RWPE2 (cell line): Measurements from ENCODE around the gene NDUFS5.
"Not testable (repeated sequence)": the region's sequence is repeated elsewhere in the genome, so short reads cannot be mapped to it uniquely, and the experiment has no call there.

Experiments used
- ATAC-seq: fragments of 200-7000 bp; cut with Tn5 transposase; 3 replicates; pipeline ENCODE4 v1.9.1; 2021; ENCODE audit warnings: low read depth
- DNase-seq: peaks from one replicate; pipeline ENCODE4 v3.0.0-alpha.2; 2020; ENCODE audit warnings: low spot score
- H3K27ac ChIP-seq: fragments of 450-650 bp; 2 replicates; pipeline ENCODE4 v1.5.1; 2017; ENCODE audit warnings: mild to moderate bottlenecking; ENCODE audit not compliant: poor library complexity, severe bottlenecking
- H3K27me3 ChIP-seq: fragments of 250-450 bp; sonication (Bioruptor Pico); 2 replicates; pipeline ENCODE4 v1.5.1; 2021; ENCODE audit warnings: mild to moderate bottlenecking, moderate library complexity; ENCODE audit not compliant: insufficient read depth, poor library complexity, severe bottlenecking
- H3K36me3 ChIP-seq: fragments of 250-450 bp; sonication (Bioruptor Pico); 2 replicates; pipeline ENCODE4 v1.5.1; 2020; ENCODE audit warnings: low read depth, mild to moderate bottlenecking, moderate library complexity
- H3K4me1 ChIP-seq: fragments of 250-450 bp; sonication (Bioruptor Pico); 2 replicates; pipeline ENCODE4 v1.5.1; 2021; ENCODE audit warnings: mild to moderate bottlenecking, moderate library complexity; ENCODE audit not compliant: insufficient read depth, poor library complexity, severe bottlenecking
- H3K4me3 ChIP-seq: fragments of 250-450 bp; sonication (Bioruptor Pico); 2 replicates; pipeline ENCODE4 v1.5.1; 2021; ENCODE audit warnings: mild to moderate bottlenecking, moderate library complexity; ENCODE audit not compliant: severe bottlenecking
- H3K9me3 ChIP-seq: fragments of 250-450 bp; sonication (Bioruptor Pico); 2 replicates; pipeline ENCODE4 v1.5.1; 2021; ENCODE audit warnings: mild to moderate bottlenecking, moderate library complexity; ENCODE audit not compliant: severe bottlenecking
- TF ChIP-seq, protein P1 (sequence below): fragments of 450-650 bp; IDR thresholded peaks from one replicate; pipeline ENCODE4 v1.5.1; 2017; ENCODE audit warnings: mild to moderate bottlenecking, moderate library complexity; ENCODE audit not compliant: poor library complexity, severe bottlenecking

The NDUFS5 gene

DNA sequence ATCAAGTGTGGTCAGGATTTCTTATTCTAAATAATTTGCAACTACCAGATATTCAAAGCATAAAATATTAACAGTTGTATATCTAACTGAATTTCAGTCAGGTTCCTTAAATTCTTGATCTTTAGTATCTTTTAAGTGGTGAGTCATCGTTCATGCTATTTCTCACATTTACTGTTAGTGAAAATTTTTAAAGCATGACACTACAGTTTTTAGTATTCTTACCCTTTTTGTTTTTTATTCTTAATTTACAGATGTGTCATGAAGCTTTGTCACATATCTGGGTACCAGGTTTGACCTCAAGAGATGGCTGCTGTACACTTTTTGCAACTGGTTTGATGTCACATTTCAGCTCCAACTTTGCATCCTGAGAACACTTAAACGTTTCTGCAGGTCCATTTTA lies 22.4 kb upstream of the NDUFS5 start:
- Histone ChIP-seq H3K27me3 (no peaks in the 10 kb centered on the region), H3K4me3 (no peak overlapping the region), H3K36me3 (peaks cover 94% of the 10 kb centered on the region), H3K4me1 (no peaks in the 10 kb centered on the region), H3K9me3 (no peaks in the 10 kb centered on the region), H3K27ac (no peak overlapping the region)
- DNase-seq (no peak), ATAC-seq (no peak)
- TF ChIP-seq, protein P1, sequence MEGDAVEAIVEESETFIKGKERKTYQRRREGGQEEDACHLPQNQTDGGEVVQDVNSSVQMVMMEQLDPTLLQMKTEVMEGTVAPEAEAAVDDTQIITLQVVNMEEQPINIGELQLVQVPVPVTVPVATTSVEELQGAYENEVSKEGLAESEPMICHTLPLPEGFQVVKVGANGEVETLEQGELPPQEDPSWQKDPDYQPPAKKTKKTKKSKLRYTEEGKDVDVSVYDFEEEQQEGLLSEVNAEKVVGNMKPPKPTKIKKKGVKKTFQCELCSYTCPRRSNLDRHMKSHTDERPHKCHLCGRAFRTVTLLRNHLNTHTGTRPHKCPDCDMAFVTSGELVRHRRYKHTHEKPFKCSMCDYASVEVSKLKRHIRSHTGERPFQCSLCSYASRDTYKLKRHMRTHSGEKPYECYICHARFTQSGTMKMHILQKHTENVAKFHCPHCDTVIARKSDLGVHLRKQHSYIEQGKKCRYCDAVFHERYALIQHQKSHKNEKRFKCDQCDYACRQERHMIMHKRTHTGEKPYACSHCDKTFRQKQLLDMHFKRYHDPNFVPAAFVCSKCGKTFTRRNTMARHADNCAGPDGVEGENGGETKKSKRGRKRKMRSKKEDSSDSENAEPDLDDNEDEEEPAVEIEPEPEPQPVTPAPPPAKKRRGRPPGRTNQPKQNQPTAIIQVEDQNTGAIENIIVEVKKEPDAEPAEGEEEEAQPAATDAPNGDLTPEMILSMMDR: no peak

DNA sequence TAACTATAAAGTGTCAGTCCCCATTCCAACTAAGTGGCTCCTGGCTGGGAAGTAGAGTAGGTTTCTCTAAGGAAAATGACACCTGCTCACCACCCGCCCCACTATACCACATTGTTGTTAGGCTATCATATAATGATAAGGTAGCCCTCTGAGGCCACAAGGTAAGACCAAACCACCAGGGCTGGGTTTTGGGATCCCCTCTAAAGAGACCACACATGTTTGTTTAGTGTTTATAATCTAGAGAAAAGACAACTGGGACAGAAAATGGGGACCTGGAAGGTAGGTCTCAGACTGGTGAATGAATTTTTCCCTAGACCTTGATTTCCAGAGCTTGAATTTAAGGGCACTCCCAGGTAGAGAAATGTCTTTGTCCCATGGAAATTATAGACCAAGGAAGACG lies 19.9 kb upstream of the NDUFS5 start:
- Histone ChIP-seq H3K9me3 (no peaks in the 10 kb centered on the region), H3K27me3 (no peaks in the 10 kb centered on the region), H3K36me3 (peaks cover 88% of the 10 kb centered on the region), H3K27ac (no peak overlapping the region), H3K4me1 (no peaks in the 10 kb centered on the region), H3K4me3 (no peak overlapping the region)
- DNase-seq: no peak
- TF ChIP-seq, protein P1: no peak
- no peak for ATAC-seq

DNA sequence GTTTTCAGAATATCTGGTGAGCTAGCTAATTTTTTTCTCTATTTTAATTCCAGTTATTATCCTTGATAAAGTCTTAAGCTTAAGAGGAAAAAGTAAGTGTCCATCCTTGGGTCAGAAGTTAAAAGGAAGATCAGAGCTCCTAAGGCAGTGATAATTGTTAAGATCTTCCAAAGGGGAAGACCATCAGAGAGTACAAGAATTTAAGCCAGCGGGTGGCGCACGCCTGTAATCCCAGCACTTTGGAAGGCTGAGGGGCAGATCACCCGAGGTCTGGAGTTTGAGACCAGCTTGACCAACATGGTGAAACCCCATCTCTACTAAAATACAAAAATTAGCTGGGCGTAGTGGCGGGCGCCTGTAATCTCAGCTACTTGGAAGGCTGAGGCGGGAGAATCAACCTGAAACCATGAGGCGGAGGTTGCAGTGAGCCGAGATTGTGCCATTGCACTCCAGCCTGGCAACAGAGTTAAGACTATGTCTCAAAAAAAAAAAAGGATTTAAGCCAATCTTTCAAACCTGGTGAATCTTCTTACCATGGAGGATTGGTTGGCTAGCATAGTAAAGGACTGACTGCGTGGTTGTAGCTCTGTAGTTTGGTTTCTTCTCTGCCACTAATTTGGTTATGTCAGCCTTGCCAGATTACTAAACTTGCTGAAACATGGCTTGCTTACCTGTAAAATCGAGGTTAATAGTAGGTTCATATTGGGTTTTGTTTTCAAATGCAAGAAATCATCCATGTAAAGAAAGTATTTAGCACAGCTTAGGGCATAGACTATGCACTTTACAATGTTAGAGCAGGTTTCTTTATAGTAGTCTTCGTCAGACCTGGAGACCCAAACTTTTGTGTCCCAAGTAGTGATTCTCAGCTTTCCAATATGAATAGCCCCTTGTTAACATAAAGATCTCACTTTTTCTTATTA lies 19.2 kb upstream of the NDUFS5 start:
- DNase-seq (no peak), ATAC-seq (no peak)
- TF ChIP-seq, protein P1: no peak
- Histone ChIP-seq H3K36me3 (peaks cover 81% of the 10 kb centered on the region), H3K9me3 (no peaks in the 10 kb centered on the region), H3K4me3 (no peak overlapping the region), H3K4me1 (no peaks in the 10 kb centered on the region), H3K27me3 (no peaks in the 10 kb centered on the region), H3K27ac (no peak overlapping the region)

DNA sequence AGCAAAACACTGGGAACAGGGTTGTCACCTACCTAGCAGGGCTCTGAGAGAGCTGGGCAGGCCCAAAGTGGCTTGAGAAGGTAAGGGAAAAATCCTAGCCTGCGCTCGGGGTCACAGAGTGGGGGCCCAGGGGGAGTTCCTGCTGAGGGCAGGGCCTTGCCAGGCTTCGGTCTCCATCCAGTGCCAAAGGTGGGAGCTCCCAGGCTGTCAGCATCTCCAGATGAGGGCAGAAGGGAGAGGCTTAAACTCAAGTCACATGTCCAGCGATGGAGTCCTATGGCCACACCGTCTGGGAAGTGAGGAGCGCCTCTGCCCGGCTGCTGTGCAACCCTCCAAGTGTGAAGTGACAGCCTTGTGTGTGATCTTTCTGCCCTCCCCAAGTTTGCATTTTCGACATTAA lies 11.2 kb upstream of the NDUFS5 start:
- not testable (repeated sequence) for H3K4me1 ChIP-seq, H3K27ac ChIP-seq, H3K36me3 ChIP-seq, DNase-seq, H3K9me3 ChIP-seq, H3K4me3 ChIP-seq, ATAC-seq, H3K27me3 ChIP-seq

DNA sequence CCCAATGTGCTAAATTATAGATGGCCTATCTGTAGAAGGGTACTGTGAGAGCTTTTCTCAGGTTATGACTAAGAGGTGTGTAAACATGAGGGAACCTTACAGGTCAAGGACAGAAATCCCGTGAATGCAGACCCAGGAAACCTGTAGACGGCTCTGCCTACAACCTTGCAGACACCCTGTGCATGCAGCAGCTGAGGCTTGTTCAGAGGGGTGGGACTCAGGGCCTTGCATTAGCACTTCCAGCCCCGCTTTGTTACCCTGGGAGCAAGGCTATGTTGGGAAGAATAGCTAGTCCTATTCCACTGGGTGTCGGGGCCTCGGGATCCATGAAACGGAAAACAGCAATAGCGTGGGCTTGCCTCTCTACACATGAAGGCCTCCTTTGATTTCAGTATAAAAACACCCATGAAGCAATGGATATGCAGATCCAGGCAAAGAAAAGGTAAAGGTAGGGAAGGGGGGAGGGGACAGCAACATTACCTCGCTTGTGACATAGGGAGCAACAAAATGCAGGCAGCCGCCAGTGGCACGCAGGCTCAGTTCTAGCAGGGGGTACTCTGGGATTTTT lies 9.5 kb upstream of the NDUFS5 start:
- H3K36me3 ChIP-seq: no peaks in the 10 kb centered on the region
- DNase-seq: no peak
- no peak overlapping the region for H3K27ac ChIP-seq

More for the DNA sequence above, 9.5 kb upstream of the NDUFS5 start:
- no peaks in the 10 kb centered on the region for H3K27me3 ChIP-seq
- no peaks in the 10 kb centered on the region for H3K9me3 ChIP-seq
- H3K4me1 ChIP-seq: no peaks in the 10 kb centered on the region
- no peak overlapping the region for H3K4me3 ChIP-seq
- peak; percentile 55; the same call in 1 of the 3 replicates for ATAC-seq
- TF ChIP-seq, protein P1: no peak
